ENCODE data around the gene KLHL25.

The KLHL25 gene

GRCh38 chr15:85744579-85744978 lies 50.1 kb downstream of the KLHL25 start:
- Histone ChIP-seq H3K36me3 (ENCODE audit: insufficient read depth, low read length) (peaks cover 81% of the 10 kb centered on the region), H3K9me3 (ENCODE audit: insufficient read depth, low read length, severe bottlenecking) (no peaks in the 10 kb centered on the region), H3K4me2 (ENCODE audit: insufficient read depth, low read length) (no peak overlapping the region), H3K27ac (ENCODE audit: low read length) (no peak overlapping the region), H3K79me2 (ENCODE audit: insufficient read depth, low read length) (no peaks in the 10 kb centered on the region), H3K9ac (ENCODE audit: low read depth, low read length) (no peak overlapping the region), H4K20me1 (ENCODE audit: insufficient read depth, low read length) (no peaks in the 10 kb centered on the region), H3K4me1 (ENCODE audit: insufficient read depth, low read length) (no peaks in the 10 kb centered on the region), H3K27me3 (ENCODE audit: insufficient read depth, low read length, poor library complexity) (no peaks in the 10 kb centered on the region), H2AFZ (ENCODE audit: low read depth, low read length) (no peak overlapping the region), H3K4me3 (ENCODE audit: low read depth in 1 of 2, low read length in 2 of 2) (no peak overlapping the region)
- DNase-seq (no peak), ATAC-seq (ENCODE audit: insufficient read depth, low read depth) (no peak)
- no peak for TF ChIP-seq EZH2 (IDR thresholded peaks at IDR 0.05; ENCODE audit: borderline replicate concordance, low read depth, low read length, severe bottlenecking)
- TF ChIP-seq, protein P1, sequence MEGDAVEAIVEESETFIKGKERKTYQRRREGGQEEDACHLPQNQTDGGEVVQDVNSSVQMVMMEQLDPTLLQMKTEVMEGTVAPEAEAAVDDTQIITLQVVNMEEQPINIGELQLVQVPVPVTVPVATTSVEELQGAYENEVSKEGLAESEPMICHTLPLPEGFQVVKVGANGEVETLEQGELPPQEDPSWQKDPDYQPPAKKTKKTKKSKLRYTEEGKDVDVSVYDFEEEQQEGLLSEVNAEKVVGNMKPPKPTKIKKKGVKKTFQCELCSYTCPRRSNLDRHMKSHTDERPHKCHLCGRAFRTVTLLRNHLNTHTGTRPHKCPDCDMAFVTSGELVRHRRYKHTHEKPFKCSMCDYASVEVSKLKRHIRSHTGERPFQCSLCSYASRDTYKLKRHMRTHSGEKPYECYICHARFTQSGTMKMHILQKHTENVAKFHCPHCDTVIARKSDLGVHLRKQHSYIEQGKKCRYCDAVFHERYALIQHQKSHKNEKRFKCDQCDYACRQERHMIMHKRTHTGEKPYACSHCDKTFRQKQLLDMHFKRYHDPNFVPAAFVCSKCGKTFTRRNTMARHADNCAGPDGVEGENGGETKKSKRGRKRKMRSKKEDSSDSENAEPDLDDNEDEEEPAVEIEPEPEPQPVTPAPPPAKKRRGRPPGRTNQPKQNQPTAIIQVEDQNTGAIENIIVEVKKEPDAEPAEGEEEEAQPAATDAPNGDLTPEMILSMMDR (IDR thresholded peaks at IDR 0.05; ENCODE audit: borderline replicate concordance, extremely low read depth, low read length, poor library complexity, severe bottlenecking), result no peak

DNA sequence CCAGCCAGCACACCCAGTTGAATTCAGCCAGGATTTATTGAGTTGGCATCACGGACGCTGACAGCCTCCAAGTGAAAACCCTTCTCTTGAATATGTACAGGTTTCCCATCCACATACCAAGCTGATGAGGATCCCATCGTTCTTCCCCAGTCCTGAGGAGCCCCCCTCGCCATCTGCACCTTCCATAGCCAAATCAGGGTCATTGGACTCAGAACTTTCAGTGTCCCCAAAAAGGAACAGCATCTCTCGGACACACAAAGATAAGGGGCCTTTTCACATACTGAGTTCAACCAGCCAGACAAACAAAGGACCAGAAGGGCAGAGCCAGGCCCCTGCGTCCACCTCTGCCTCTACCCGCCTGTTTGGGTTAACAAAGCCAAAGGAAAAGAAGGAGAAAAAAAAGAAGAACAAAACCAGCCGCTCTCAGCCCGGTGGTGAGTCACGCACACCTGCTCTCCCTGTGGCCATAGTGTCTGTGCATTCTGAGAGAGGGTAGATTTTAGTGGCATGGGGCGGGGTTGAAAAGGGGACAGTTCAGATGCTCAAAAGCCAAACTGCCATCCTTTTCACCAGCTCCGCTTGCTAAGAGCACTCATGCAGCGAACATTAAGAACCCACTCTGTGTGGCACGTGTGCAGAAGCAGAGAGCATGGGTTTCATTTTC lies 51.2 kb downstream of the KLHL25 start:
- Histone ChIP-seq H3K79me2 (ENCODE audit: insufficient read depth, low read length) (no peaks in the 10 kb centered on the region), H3K4me1 (ENCODE audit: insufficient read depth, low read length) (no peaks in the 10 kb centered on the region), H3K36me3 (ENCODE audit: insufficient read depth, low read length) (peaks cover 78% of the 10 kb centered on the region), H3K9ac (ENCODE audit: low read depth, low read length) (no peak overlapping the region), H3K27me3 (ENCODE audit: insufficient read depth, low read length, poor library complexity) (no peaks in the 10 kb centered on the region), H2AFZ (ENCODE audit: low read depth, low read length) (no peak overlapping the region), H3K27ac (ENCODE audit: low read length) (no peak overlapping the region), H3K9me3 (ENCODE audit: insufficient read depth, low read length, severe bottlenecking) (no peaks in the 10 kb centered on the region), H4K20me1 (ENCODE audit: insufficient read depth, low read length) (no peaks in the 10 kb centered on the region), H3K4me2 (ENCODE audit: insufficient read depth, low read length) (no peak overlapping the region), H3K4me3 (ENCODE audit: low read depth in 1 of 2, low read length in 2 of 2) (no peak overlapping the region)
- no peak for DNase-seq
- TF ChIP-seq, protein P1 (IDR thresholded peaks at IDR 0.05; ENCODE audit: borderline replicate concordance, extremely low read depth, low read length, poor library complexity, severe bottlenecking), result no peak
- no peak for TF ChIP-seq EZH2 (IDR thresholded peaks at IDR 0.05; ENCODE audit: borderline replicate concordance, low read depth, low read length, severe bottlenecking)
- no peak; the same call in 2 of the 3 replicates for ATAC-seq (ENCODE audit: insufficient read depth, low read depth)

GRCh38 chr15:85742186-85742821 lies 52.4 kb downstream of the KLHL25 start:
- Histone ChIP-seq H3K9ac (ENCODE audit: low read depth, low read length) (no peak overlapping the region), H4K20me1 (ENCODE audit: insufficient read depth, low read length) (no peaks in the 10 kb centered on the region), H3K79me2 (ENCODE audit: insufficient read depth, low read length) (no peaks in the 10 kb centered on the region), H3K27ac (ENCODE audit: low read length) (no peak overlapping the region), H2AFZ (ENCODE audit: low read depth, low read length) (no peak overlapping the region), H3K4me3 (ENCODE audit: low read depth in 1 of 2, low read length in 2 of 2) (no peak overlapping the region), H3K9me3 (ENCODE audit: insufficient read depth, low read length, severe bottlenecking) (no peaks in the 10 kb centered on the region), H3K27me3 (ENCODE audit: insufficient read depth, low read length, poor library complexity) (no peaks in the 10 kb centered on the region), H3K4me2 (ENCODE audit: insufficient read depth, low read length) (no peak overlapping the region), H3K4me1 (ENCODE audit: insufficient read depth, low read length) (no peaks in the 10 kb centered on the region), H3K36me3 (ENCODE audit: insufficient read depth, low read length) (peaks cover 69% of the 10 kb centered on the region)
- no peak for ATAC-seq (ENCODE audit: insufficient read depth, low read depth)
- no peak for DNase-seq
- TF ChIP-seq, protein P1 (IDR thresholded peaks at IDR 0.05; ENCODE audit: borderline replicate concordance, extremely low read depth, low read length, poor library complexity, severe bottlenecking), result no peak
- TF ChIP-seq EZH2 (IDR thresholded peaks at IDR 0.05; ENCODE audit: borderline replicate concordance, low read depth, low read length, severe bottlenecking), result no peak
